Neural progenitor cell (in vitro differentiated cells): ENCODE results near the gene RIOK1. TPM values are rescaled to one million over a fixed set of nuclear protein-coding genes. Genes with fewer than 3 reads are reported as not detected.

Source experiments
- DNase-seq: peaks from one replicate; pipeline ENCODE4 v3.0.0-alpha.2; 2016; ENCODE audit warnings: low spot score
- H2AFZ ChIP-seq: fragments of 200-600 bp; sonication (generic); replicated peaks from 2 replicates; pipeline ENCODE4 v1.6.1; 2016; ENCODE audit warnings: antibody characterized with exemption
- H3F3A ChIP-seq: fragments of 200-600 bp; sonication (generic); 2 replicates; pipeline ENCODE4 v1.6.1; 2016; ENCODE audit warnings: antibody characterized with exemption, low read depth
- H3K27ac ChIP-seq: fragments of 200-600 bp; sonication (generic); 2 replicates; pipeline ENCODE4 v1.5.1; 2016; ENCODE audit warnings: mild to moderate bottlenecking
- H3K27me3 ChIP-seq: fragments of 200-600 bp; sonication (generic); 2 replicates; pipeline ENCODE4 v1.6.1; 2016; ENCODE audit warnings: mild to moderate bottlenecking, moderate library complexity
- H3K36me3 ChIP-seq: fragments of 200-600 bp; sonication (generic); 2 replicates; pipeline ENCODE4 v1.5.1; 2016
- H3K4me1 ChIP-seq: fragments of 200-600 bp; sonication (generic); 2 replicates; pipeline ENCODE4 v1.6.1; 2016; ENCODE audit warnings: mixed run types
- H3K4me2 ChIP-seq: fragments of 200-600 bp; sonication (generic); 2 replicates; pipeline ENCODE4 v1.6.1; 2016
- H3K4me3 ChIP-seq: fragments of 200-600 bp; sonication (generic); 2 replicates; pipeline ENCODE4 v1.5.1; 2016
- H3K79me2 ChIP-seq: fragments of 200-600 bp; sonication (generic); 2 replicates; pipeline ENCODE4 v1.6.1; 2016; ENCODE audit warnings: low read depth
- H3K9ac ChIP-seq: fragments of 200-600 bp; sonication (generic); 2 replicates; pipeline ENCODE4 v1.6.1; 2016
- H3K9me3 ChIP-seq: fragments of 200-600 bp; sonication (generic); 2 replicates; pipeline ENCODE4 v1.5.1; 2016; ENCODE audit warnings: low read depth
- H4K20me1 ChIP-seq: fragments of 200-600 bp; sonication (generic); 2 replicates; pipeline ENCODE4 v1.6.1; 2016; ENCODE audit warnings: low read depth
- H3K27ac Mint-ChIP-seq: 3 replicates; pipeline ENCODE4 v1.8.0; 2021; ENCODE audit warnings: mixed read lengths
- H3K27me3 Mint-ChIP-seq: 2 replicates; pipeline ENCODE4 v1.8.0; 2022; ENCODE audit warnings: low read depth, mild to moderate bottlenecking, inconsistent platforms, moderate library complexity, mixed read lengths; ENCODE audit not compliant: insufficient read depth
- H3K36me3 Mint-ChIP-seq: 3 replicates; pipeline ENCODE4 v1.8.0; 2021; ENCODE audit warnings: mixed read lengths
- H3K4me1 Mint-ChIP-seq: 3 replicates; pipeline ENCODE4 v1.8.0; 2021; ENCODE audit warnings: mixed read lengths
- H3K4me3 Mint-ChIP-seq: 3 replicates; pipeline ENCODE4 v1.8.0; 2021; ENCODE audit warnings: mild to moderate bottlenecking, moderate library complexity, mixed read lengths
- H3K9me3 Mint-ChIP-seq: 3 replicates; pipeline ENCODE4 v1.8.0; 2020; ENCODE audit warnings: mixed read lengths
- EZH2 ChIP-seq: fragments of 200-600 bp; sonication (generic); IDR thresholded peaks from 2 replicates; pipeline ENCODE4 v1.6.1; 2017; ENCODE audit warnings: antibody characterized with exemption, mild to moderate bottlenecking, moderate library complexity
- EZH2phosphoT487 ChIP-seq: fragments of 200-600 bp; sonication (generic); IDR thresholded peaks from 2 replicates; pipeline ENCODE4 v1.6.1; 2017; ENCODE audit warnings: antibody characterized with exemption
- total RNA-seq: library from RNA; depleted of rRNA; stranded (reverse); fragments of >200 nt; gene quantifications from 2 replicates; pipeline ENCODE4 v1.2.3, GENCODE V29; 2015; ENCODE audit warnings: low replicate concordance
- TF ChIP-seq, protein P1 (sequence below): fragments of 200-600 bp; sonication (generic); IDR thresholded peaks from 2 replicates; pipeline ENCODE4 v1.5.1; 2017; ENCODE audit warnings: antibody characterized with exemption, mild to moderate bottlenecking

RIOK1 gene
- total RNA-seq, 1 donor from 2014 or later, result 21.5 TPM

DNA sequence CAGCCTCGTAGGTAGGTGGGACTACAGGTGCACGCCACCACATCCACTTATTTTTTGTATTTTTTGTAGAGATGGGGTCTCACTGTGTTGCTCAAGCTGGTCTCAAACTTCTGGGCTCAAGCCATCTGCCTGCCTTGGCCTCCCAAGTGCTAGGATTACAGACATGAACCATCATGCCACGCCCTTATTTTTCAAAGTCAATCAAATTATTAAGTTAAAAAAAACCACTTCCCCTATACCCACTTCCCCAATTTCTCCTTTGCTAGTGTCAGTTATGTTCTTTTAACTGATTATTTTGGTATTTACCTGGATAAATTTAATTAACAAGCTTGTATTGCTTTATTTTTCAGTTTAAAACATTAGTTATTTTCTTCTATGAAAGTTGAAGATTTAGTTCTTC, 49.6 kb downstream of the RIOK1 start:
- Histone ChIP-seq H3K27ac (no peak overlapping the region), H3K79me2 (no peaks in the 10 kb centered on the region), H4K20me1 (no peaks in the 10 kb centered on the region), H3K36me3 (no peaks in the 10 kb centered on the region), H3K4me1 (no peaks in the 10 kb centered on the region), H3K27me3 (no peaks in the 10 kb centered on the region), H3K9me3 (no peaks in the 10 kb centered on the region), H2AFZ (no peak overlapping the region), H3K9ac (no peak overlapping the region), H3K4me2 (no peak overlapping the region), H3F3A (no peaks in the 10 kb centered on the region), H3K4me3 (no peak overlapping the region)
- H3K9me3 Mint-ChIP-seq, result no peaks in the 10 kb centered on the region
- H3K36me3 Mint-ChIP-seq, result no peaks in the 10 kb centered on the region
- DNase-seq, result no peak
- TF ChIP-seq EZH2 (no peak), EZH2phosphoT487 (no peak)
- TF ChIP-seq, protein P1, sequence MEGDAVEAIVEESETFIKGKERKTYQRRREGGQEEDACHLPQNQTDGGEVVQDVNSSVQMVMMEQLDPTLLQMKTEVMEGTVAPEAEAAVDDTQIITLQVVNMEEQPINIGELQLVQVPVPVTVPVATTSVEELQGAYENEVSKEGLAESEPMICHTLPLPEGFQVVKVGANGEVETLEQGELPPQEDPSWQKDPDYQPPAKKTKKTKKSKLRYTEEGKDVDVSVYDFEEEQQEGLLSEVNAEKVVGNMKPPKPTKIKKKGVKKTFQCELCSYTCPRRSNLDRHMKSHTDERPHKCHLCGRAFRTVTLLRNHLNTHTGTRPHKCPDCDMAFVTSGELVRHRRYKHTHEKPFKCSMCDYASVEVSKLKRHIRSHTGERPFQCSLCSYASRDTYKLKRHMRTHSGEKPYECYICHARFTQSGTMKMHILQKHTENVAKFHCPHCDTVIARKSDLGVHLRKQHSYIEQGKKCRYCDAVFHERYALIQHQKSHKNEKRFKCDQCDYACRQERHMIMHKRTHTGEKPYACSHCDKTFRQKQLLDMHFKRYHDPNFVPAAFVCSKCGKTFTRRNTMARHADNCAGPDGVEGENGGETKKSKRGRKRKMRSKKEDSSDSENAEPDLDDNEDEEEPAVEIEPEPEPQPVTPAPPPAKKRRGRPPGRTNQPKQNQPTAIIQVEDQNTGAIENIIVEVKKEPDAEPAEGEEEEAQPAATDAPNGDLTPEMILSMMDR, result no peak
- H3K27me3 Mint-ChIP-seq, result peaks cover 2% of the 10 kb centered on the region
- H3K4me1 Mint-ChIP-seq, result no peaks in the 10 kb centered on the region
- H3K27ac Mint-ChIP-seq, result no peak overlapping the region
- no peak overlapping the region for H3K4me3 Mint-ChIP-seq

DNA sequence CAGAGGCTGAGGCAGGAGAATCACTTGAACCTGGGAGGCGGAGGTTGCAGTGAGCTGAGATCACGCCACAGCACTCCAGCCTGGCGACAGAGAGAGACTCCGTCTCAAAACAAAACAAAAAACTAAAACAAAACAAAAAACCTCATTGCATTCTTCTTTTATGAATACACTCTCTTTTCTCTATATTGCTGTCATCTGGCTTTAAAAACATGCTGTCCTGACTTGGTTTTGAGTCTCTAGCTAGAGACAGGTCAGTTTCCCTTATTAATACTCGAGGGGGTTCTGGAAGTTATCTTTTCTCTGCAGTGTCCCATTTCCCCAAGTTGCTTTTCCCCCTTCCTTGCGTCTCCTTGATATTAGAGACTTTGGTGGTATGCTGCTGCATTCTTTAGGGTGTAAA, 50.9 kb downstream of the RIOK1 start:
- Mint-ChIP-seq H3K36me3 (no peaks in the 10 kb centered on the region), H3K9me3 (no peaks in the 10 kb centered on the region), H3K27me3 (peaks cover 2% of the 10 kb centered on the region), H3K4me1 (peaks cover 3% of the 10 kb centered on the region), H3K4me3 (no peak overlapping the region), H3K27ac (no peak overlapping the region)
- no peaks in the 10 kb centered on the region for H3K36me3 ChIP-seq
- no peak overlapping the region for H3K27ac ChIP-seq
- H3K4me2 ChIP-seq, result no peak overlapping the region
- no peak for DNase-seq
- TF ChIP-seq, protein P1, result no peak
- TF ChIP-seq EZH2 (no peak), EZH2phosphoT487 (no peak)
- H3K9me3 ChIP-seq, result no peaks in the 10 kb centered on the region
- no peaks in the 10 kb centered on the region for H3K79me2 ChIP-seq
- H4K20me1 ChIP-seq, result no peaks in the 10 kb centered on the region
- H3F3A ChIP-seq, result no peaks in the 10 kb centered on the region
- no peaks in the 10 kb centered on the region for H3K4me1 ChIP-seq
- no peak overlapping the region for H3K4me3 ChIP-seq
- no peak overlapping the region for H3K9ac ChIP-seq
- no peaks in the 10 kb centered on the region for H3K27me3 ChIP-seq
- no peak overlapping the region for H2AFZ ChIP-seq

DNA sequence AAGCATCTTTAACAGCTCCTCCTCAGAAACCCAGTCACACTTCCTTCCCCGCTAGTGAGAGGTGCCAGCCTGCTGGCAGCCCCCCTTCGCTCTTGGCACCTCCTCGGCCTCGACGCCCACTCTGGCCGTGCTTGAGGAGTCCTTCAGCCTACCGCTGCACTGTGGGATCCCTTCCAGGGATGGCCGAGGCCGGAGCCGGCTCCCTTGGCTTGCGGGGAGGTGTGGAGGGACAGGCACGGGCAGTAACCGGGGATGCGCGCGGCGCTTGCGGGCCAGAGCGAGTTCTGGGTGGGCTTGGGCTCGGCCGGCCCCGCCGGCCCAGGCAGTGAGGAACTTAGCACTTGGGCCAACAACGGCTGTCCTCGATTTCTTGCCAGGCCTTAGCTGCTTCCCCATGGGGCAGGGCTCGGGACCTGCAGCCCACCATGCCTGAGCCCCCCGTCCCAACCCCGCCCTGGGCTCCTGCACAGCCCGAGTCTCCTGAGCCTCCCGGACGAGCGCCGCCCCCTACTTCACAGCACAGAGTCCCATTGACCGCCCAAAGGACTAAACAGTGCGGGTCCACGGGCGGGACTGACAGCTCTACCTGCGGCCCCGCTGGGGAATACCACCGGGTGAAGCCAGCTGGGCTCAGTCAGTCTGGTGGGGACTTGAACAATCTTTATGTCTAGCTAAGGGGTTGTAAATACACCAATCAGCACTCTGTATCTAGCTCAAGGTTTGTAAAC, 51.6 kb downstream of the RIOK1 start:
- H3K9ac ChIP-seq, result no peak overlapping the region
- no peak overlapping the region for H2AFZ ChIP-seq
- no peaks in the 10 kb centered on the region for H3K36me3 ChIP-seq

More for the DNA sequence above, 51.6 kb downstream of the RIOK1 start:
- peaks cover 7% of the 10 kb centered on the region for H3K4me1 Mint-ChIP-seq
- no peak for TF ChIP-seq EZH2phosphoT487
- no peak for TF ChIP-seq EZH2
- TF ChIP-seq, protein P1, result no peak
- H3K9me3 Mint-ChIP-seq, result no peaks in the 10 kb centered on the region
- H3K27me3 Mint-ChIP-seq, result peaks cover 2% of the 10 kb centered on the region
- Histone ChIP-seq H3K27ac (no peak overlapping the region), H3K4me1 (peaks cover 5% of the 10 kb centered on the region), H4K20me1 (no peaks in the 10 kb centered on the region), H3K4me3 (no peak overlapping the region), H3F3A (peaks cover 2% of the 10 kb centered on the region), H3K4me2 (no peak overlapping the region), H3K9me3 (no peaks in the 10 kb centered on the region), H3K27me3 (peaks cover 6% of the 10 kb centered on the region), H3K79me2 (no peaks in the 10 kb centered on the region)
- no peak overlapping the region for H3K4me3 Mint-ChIP-seq
- no peak for DNase-seq
- no peaks in the 10 kb centered on the region for H3K36me3 Mint-ChIP-seq
- H3K27ac Mint-ChIP-seq, result no peak overlapping the region
